ENCODE data around the gene DNAJC21. TPM values are rescaled to one million over a fixed set of nuclear protein-coding genes. Genes with fewer than 3 reads are reported as not detected.
A peak's percentile ranks its signal among the peaks of the same experiment; 100 is the strongest.

DNAJC21 gene
- total and polyA plus RNA-seq, 9 donors: 24.8 to 56.6 (median 50.1) TPM

- Histone ChIP-seq H3K27ac (ENCODE audit: low read length) (no peak overlapping the region), H3K27me3 (ENCODE audit: control insufficient read depth, insufficient read depth, low read length) (no peaks in the 10 kb centered on the region), H3K9me3 (replicated peaks; ENCODE audit: control insufficient read depth, low read depth, low read length) (no peaks in the 10 kb centered on the region), H3K36me3 (ENCODE audit: control insufficient read depth, insufficient read depth, low read length) (peaks cover 2% of the 10 kb centered on the region), H3K4me3 (ENCODE audit: low read length) (no peak overlapping the region), H3K4me1 (ENCODE audit: control insufficient read depth, insufficient read depth, low read length) (no peaks in the 10 kb centered on the region)
- no peak for DNase-seq
Measured at GRCh38 chr5:34897646-34898045, 31.7 kb upstream of the DNAJC21 start.

- Histone ChIP-seq H3K27me3 (ENCODE audit: control insufficient read depth, insufficient read depth, low read length) (no peaks in the 10 kb centered on the region), H3K4me3 (ENCODE audit: low read length) (no peak overlapping the region), H3K4me1 (ENCODE audit: control insufficient read depth, insufficient read depth, low read length) (no peaks in the 10 kb centered on the region), H3K27ac (ENCODE audit: low read length) (no peak overlapping the region), H3K36me3 (ENCODE audit: control insufficient read depth, insufficient read depth, low read length) (peaks cover 2% of the 10 kb centered on the region), H3K9me3 (replicated peaks; ENCODE audit: control insufficient read depth, low read depth, low read length) (no peaks in the 10 kb centered on the region)
- 0% methylated on average over 2 of the region's 3 CpGs for WGBS (ENCODE audit: insufficient coverage)
- peak; percentile 86 for DNase-seq
Measured at GRCh38 chr5:34898258-34898895, 31.0 kb upstream of the DNAJC21 start.

DNA sequence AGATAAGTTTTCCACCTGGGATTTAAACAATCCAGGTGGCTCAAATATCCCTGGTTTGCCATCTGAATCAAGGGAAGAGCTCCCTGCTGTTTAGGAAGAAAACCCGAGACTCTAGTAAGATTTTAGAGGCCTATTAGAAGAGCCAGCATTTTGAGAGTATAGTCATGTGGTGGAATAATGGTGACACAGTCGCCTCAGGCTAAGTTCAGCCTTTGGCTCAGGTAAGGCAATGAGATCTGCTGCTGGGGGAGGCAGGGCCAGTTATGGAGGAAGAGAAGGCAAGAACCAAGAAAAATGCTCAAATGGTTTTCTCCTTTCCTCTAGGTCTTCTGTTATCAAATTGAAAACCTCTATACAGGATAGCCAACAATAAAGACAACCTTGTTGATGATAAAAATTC, 30.3 kb upstream of the DNAJC21 start:
- Histone ChIP-seq H3K36me3 (ENCODE audit: control insufficient read depth, insufficient read depth, low read length) (peaks cover 2% of the 10 kb centered on the region), H3K27me3 (ENCODE audit: control insufficient read depth, insufficient read depth, low read length) (no peaks in the 10 kb centered on the region), H3K4me3 (ENCODE audit: low read length) (no peak overlapping the region), H3K9me3 (replicated peaks; ENCODE audit: control insufficient read depth, low read depth, low read length) (no peaks in the 10 kb centered on the region), H3K4me1 (ENCODE audit: control insufficient read depth, insufficient read depth, low read length) (no peaks in the 10 kb centered on the region), H3K27ac (ENCODE audit: low read length) (no peak overlapping the region)
- no peak for DNase-seq
- 79% methylated on average over 2 of the region's 2 CpGs for WGBS (ENCODE audit: insufficient coverage)

DNA sequence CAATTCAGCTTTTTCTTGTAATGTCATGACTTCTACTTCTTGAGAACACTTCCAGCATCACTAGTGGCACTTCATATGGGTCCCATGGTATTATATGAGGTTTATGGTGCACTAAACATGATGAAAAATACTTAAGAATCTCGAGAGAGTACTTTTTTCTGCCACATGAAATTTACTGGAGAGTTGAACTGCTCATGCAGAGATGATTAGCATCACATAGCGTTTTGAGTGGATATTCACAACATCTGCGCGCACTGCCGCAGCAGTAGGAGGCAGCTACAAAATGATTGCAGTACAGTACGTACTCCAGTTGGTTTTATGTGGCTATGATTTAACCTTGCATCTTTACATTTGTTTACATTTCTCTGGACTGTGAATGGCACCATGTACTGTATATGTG, 28.7 kb upstream of the DNAJC21 start:
- 33% methylated on average over 1 of the region's 6 CpGs for WGBS (ENCODE audit: insufficient coverage)
- H3K9me3 ChIP-seq (replicated peaks; ENCODE audit: control insufficient read depth, low read depth, low read length): no peaks in the 10 kb centered on the region
- no peaks in the 10 kb centered on the region for H3K4me1 ChIP-seq (ENCODE audit: control insufficient read depth, insufficient read depth, low read length)
- no peak for DNase-seq
- no peaks in the 10 kb centered on the region for H3K27me3 ChIP-seq (ENCODE audit: control insufficient read depth, insufficient read depth, low read length)
- peaks cover 4% of the 10 kb centered on the region for H3K36me3 ChIP-seq (ENCODE audit: control insufficient read depth, insufficient read depth, low read length)
- H3K4me3 ChIP-seq (ENCODE audit: low read length): no peak overlapping the region
- no peak overlapping the region for H3K27ac ChIP-seq (ENCODE audit: low read length)

- no peak overlapping the region for H3K27ac ChIP-seq (ENCODE audit: low read length)
- H3K4me1 ChIP-seq (ENCODE audit: control insufficient read depth, insufficient read depth, low read length): no peaks in the 10 kb centered on the region
- no CpG with 5 or more reads among the region's 1 CpG for WGBS (ENCODE audit: insufficient coverage)
- peaks cover 12% of the 10 kb centered on the region for H3K36me3 ChIP-seq (ENCODE audit: control insufficient read depth, insufficient read depth, low read length)
- H3K4me3 ChIP-seq (ENCODE audit: low read length): no peak overlapping the region
- H3K27me3 ChIP-seq (ENCODE audit: control insufficient read depth, insufficient read depth, low read length): no peaks in the 10 kb centered on the region
- no peaks in the 10 kb centered on the region for H3K9me3 ChIP-seq (replicated peaks; ENCODE audit: control insufficient read depth, low read depth, low read length)
- no peak for DNase-seq
Measured at GRCh38 chr5:34903260-34903659, 26.1 kb upstream of the DNAJC21 start.

DNA sequence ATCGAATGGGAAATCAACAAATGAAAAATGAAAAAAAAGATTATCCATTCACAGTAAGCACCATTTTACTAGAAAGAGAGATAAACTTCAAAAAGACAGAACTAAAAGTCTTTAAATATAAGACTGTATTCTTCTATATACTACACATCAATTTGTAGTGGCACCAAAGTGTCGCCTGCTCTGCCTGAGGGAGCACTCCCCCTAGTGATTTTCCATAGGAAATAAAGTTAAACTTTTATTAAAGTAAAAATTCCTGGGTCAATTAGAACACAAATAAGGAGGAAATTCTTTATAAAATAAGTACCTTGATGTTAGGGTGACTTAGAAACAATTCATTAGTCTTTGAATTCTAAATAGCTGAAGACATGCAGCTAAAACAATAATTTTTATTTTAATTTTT, 23.8 kb upstream of the DNAJC21 start:
- no CpG with 5 or more reads among the region's 2 CpGs for WGBS (ENCODE audit: insufficient coverage)
- Histone ChIP-seq H3K27ac (ENCODE audit: low read length) (no peak overlapping the region), H3K9me3 (replicated peaks; ENCODE audit: control insufficient read depth, low read depth, low read length) (no peaks in the 10 kb centered on the region), H3K4me1 (ENCODE audit: control insufficient read depth, insufficient read depth, low read length) (no peaks in the 10 kb centered on the region), H3K36me3 (ENCODE audit: control insufficient read depth, insufficient read depth, low read length) (peaks cover 20% of the 10 kb centered on the region), H3K4me3 (ENCODE audit: low read length) (no peak overlapping the region), H3K27me3 (ENCODE audit: control insufficient read depth, insufficient read depth, low read length) (no peaks in the 10 kb centered on the region)
- DNase-seq: no peak

- no CpG with 5 or more reads among the region's 2 CpGs for WGBS (ENCODE audit: insufficient coverage)
- H3K9me3 ChIP-seq (replicated peaks; ENCODE audit: control insufficient read depth, low read depth, low read length): no peaks in the 10 kb centered on the region
- no peak overlapping the region for H3K4me3 ChIP-seq (ENCODE audit: low read length)
- no peaks in the 10 kb centered on the region for H3K27me3 ChIP-seq (ENCODE audit: control insufficient read depth, insufficient read depth, low read length)
- peaks cover 7% of the 10 kb centered on the region for H3K4me1 ChIP-seq (ENCODE audit: control insufficient read depth, insufficient read depth, low read length)
- H3K27ac ChIP-seq (ENCODE audit: low read length): no peak overlapping the region
- peaks cover 22% of the 10 kb centered on the region for H3K36me3 ChIP-seq (ENCODE audit: control insufficient read depth, insufficient read depth, low read length)
- DNase-seq: no peak
Measured at GRCh38 chr5:34913072-34913471, 16.3 kb upstream of the DNAJC21 start.

DNA sequence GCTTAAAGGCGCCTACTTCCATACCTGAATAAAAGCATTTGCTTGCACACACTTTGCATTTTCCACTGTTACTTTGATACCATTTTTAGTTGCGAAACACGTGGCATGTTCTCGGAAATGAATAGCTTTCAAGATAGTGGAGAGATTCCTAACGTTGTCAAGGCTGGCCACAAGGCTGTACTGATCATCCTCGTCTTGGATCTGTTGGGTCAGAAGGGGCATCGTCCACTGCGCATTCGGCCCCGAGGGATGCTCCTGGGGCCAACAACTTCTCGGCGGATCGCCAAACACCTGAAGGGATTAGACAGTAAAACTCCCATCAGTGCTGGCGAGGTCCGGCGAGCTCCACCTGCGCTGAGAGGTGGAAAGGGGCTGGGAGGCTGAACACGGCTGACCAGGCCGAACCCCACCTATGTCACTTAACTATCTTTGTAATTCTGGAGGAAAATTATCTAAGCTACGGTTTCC, 14.7 kb upstream of the DNAJC21 start:
- Histone ChIP-seq H3K27me3 (ENCODE audit: control insufficient read depth, insufficient read depth, low read length) (no peaks in the 10 kb centered on the region), H3K9me3 (replicated peaks; ENCODE audit: control insufficient read depth, low read depth, low read length) (no peaks in the 10 kb centered on the region), H3K4me1 (ENCODE audit: control insufficient read depth, insufficient read depth, low read length) (peaks cover 7% of the 10 kb centered on the region), H3K4me3 (ENCODE audit: low read length) (peak overlapping the region; percentile 91), H3K27ac (ENCODE audit: low read length) (peak overlapping the region; percentile 93), H3K36me3 (ENCODE audit: control insufficient read depth, insufficient read depth, low read length) (peaks cover 21% of the 10 kb centered on the region)
- no peak for DNase-seq
- WGBS (ENCODE audit: insufficient coverage): 1% methylated on average over 15 of the region's 20 CpGs

- Histone ChIP-seq H3K36me3 (ENCODE audit: control insufficient read depth, insufficient read depth, low read length) (peaks cover 15% of the 10 kb centered on the region), H3K4me1 (ENCODE audit: control insufficient read depth, insufficient read depth, low read length) (peaks cover 7% of the 10 kb centered on the region), H3K27ac (ENCODE audit: low read length) (peak within 1 kb of the TSS; percentile 93), H3K4me3 (ENCODE audit: low read length) (peak within 1 kb of the TSS; percentile 91), H3K9me3 (replicated peaks; ENCODE audit: control insufficient read depth, low read depth, low read length) (no peaks in the 10 kb centered on the region), H3K27me3 (ENCODE audit: control insufficient read depth, insufficient read depth, low read length) (no peaks in the 10 kb centered on the region)
- under 1% methylated on average over 64 of the region's 67 CpGs for WGBS (ENCODE audit: insufficient coverage)
- peak; percentile 99 for DNase-seq
Measured at GRCh38 chr5:34915139-34915855, 14.1 kb upstream of the DNAJC21 start, which contains the start of the genes BRIX1 and RAD1. TSS of gene BRIX1 (plus strand) at chr5:34915711. CDS start at chr5:34915739, 28 bp downstream. TSS of gene RAD1 (minus strand) at chr5:34915504. CDS start at chr5:34914892, 612 bp downstream.

DNA sequence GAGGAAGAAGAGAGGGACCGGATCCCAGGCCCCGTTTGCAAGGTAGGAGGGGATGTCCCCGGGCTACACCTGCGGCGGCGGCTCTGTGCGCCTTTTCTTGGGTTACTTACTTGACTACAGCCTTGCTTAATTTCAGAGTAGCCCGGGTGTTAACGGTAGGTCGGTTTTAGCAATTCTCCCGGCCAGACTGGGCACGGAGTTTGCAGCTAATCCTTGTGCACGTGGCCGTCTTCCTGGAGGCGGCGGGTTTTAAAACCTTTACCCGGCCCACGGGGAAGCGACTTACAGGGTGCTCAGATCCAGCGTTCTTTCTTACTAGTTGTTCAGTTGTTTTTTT, 13.5 kb upstream of the DNAJC21 start:
- no peaks in the 10 kb centered on the region for H3K27me3 ChIP-seq (ENCODE audit: control insufficient read depth, insufficient read depth, low read length)
- peaks cover 7% of the 10 kb centered on the region for H3K4me1 ChIP-seq (ENCODE audit: control insufficient read depth, insufficient read depth, low read length)
- DNase-seq: no peak
- no peaks in the 10 kb centered on the region for H3K9me3 ChIP-seq (replicated peaks; ENCODE audit: control insufficient read depth, low read depth, low read length)
- 0% methylated on average over 16 of the region's 20 CpGs for WGBS (ENCODE audit: insufficient coverage)
- H3K36me3 ChIP-seq (ENCODE audit: control insufficient read depth, insufficient read depth, low read length): peaks cover 11% of the 10 kb centered on the region
- peak overlapping the region; percentile 91 for H3K4me3 ChIP-seq (ENCODE audit: low read length)
- peak overlapping the region; percentile 93 for H3K27ac ChIP-seq (ENCODE audit: low read length)

Measured in muscle of leg (tissue), 11 donors.